Lower lobe of right lung (tissue), 2 donors: ENCODE results near the gene CASQ2. TPM values are rescaled to one million over a fixed set of nuclear protein-coding genes. Genes with fewer than 3 reads are reported as not detected.

Experiments
- ATAC-seq, 2 donors: fragments of 200-7000 bp; cut with Tn5 transposase; one replicate each; pipeline ENCODE4 v1.9.1; 2020 to 2022; ENCODE audit warnings: mild to moderate bottlenecking in 2 of 2, moderate library complexity in 2 of 2
- DNase-seq: peaks from one replicate; pipeline ENCODE4 v3.0.0-alpha.2; 2020
- H3K27ac ChIP-seq: fragments of 200-600 bp; one replicate; pipeline ENCODE4 v1.8.0; 2022
- H3K27me3 ChIP-seq: fragments of 200-600 bp; one replicate; pipeline ENCODE4 v1.8.0; 2022; ENCODE audit warnings: low read depth
- H3K36me3 ChIP-seq: fragments of 200-600 bp; one replicate; pipeline ENCODE4 v1.8.0; 2022; ENCODE audit warnings: mild to moderate bottlenecking
- H3K4me1 ChIP-seq: fragments of 200-600 bp; one replicate; pipeline ENCODE4 v1.8.0; 2022
- H3K4me3 ChIP-seq: fragments of 200-600 bp; one replicate; pipeline ENCODE4 v1.8.0; 2022; ENCODE audit warnings: mild to moderate bottlenecking
- H3K9me3 ChIP-seq: fragments of 200-600 bp; one replicate; pipeline ENCODE4 v1.8.0; 2022
- CTCF ChIP-seq: fragments of 200-600 bp; IDR thresholded peaks from one replicate; pipeline ENCODE4 v1.8.0; 2022; ENCODE audit warnings: antibody characterized with exemption, mild to moderate bottlenecking
- intact Hi-C: fragments of 100-400 bp; cut with DNase I; formaldehyde crosslinking; loops from one replicate; pipeline ENCODE4 v1.11.0; 2022
- total RNA-seq: library from RNA; stranded (reverse); fragmentation: NEBNext Ultra II Directional; extraction: Animal tissue kit (Norgen Biotek cat#: 25700); gene quantifications from one replicate; pipeline ENCODE4 v1.2.1, GENCODE V29; 2021
- donor health status: DM: no; HTN: yes; CAD: no; lungs with severe emphysema.

Gene CASQ2
- total RNA-seq, 1 donor from 2014 or later: 3.3 TPM

- intact Hi-C loops: no loop called here
Measured at GRCh38 chr1:115729756-115730155, 38.8 kb downstream of the CASQ2 start.

GRCh38 chr1:115728341-115728740 lies 40.2 kb downstream of the CASQ2 start:
- DNase-seq: no peak
- peaks cover 46% of the 10 kb centered on the region for H3K4me1 ChIP-seq
- H3K4me3 ChIP-seq: no peak overlapping the region
- H3K27me3 ChIP-seq: no peaks in the 10 kb centered on the region
- no peak for TF ChIP-seq CTCF
- H3K36me3 ChIP-seq: no peaks in the 10 kb centered on the region
- peak overlapping the region; percentile 73 for H3K27ac ChIP-seq
- ATAC-seq: no peak
- intact Hi-C loops: no loop called here
- H3K9me3 ChIP-seq: no peaks in the 10 kb centered on the region

More at GRCh38 chr1:115729756-115730155, 38.8 kb downstream of the CASQ2 start:
- Histone ChIP-seq H3K4me3 (no peak overlapping the region), H3K9me3 (no peaks in the 10 kb centered on the region), H3K27me3 (no peaks in the 10 kb centered on the region), H3K4me1 (peaks cover 42% of the 10 kb centered on the region), H3K27ac (no peak overlapping the region), H3K36me3 (no peaks in the 10 kb centered on the region)
- no peak for TF ChIP-seq CTCF
- DNase-seq: no peak
- no peak for ATAC-seq

- DNase-seq (peak; percentile 75), ATAC-seq (peak; percentile 90 to 91)
- intact Hi-C loops: no loop called here
- TF ChIP-seq CTCF: no peak
- H3K27me3 ChIP-seq: no peaks in the 10 kb centered on the region
- H3K4me1 ChIP-seq: peaks cover 46% of the 10 kb centered on the region
- H3K36me3 ChIP-seq: no peaks in the 10 kb centered on the region
- H3K4me3 ChIP-seq: no peak overlapping the region
- peak overlapping the region; percentile 73 for H3K27ac ChIP-seq
- no peaks in the 10 kb centered on the region for H3K9me3 ChIP-seq
Measured at GRCh38 chr1:115727706-115728249, 40.7 kb downstream of the CASQ2 start.

GRCh38 chr1:115726570-115726969 lies 41.9 kb downstream of the CASQ2 start:
- Histone ChIP-seq H3K27me3 (no peaks in the 10 kb centered on the region), H3K4me1 (peaks cover 46% of the 10 kb centered on the region), H3K27ac (peak overlapping the region; percentile 73), H3K9me3 (no peaks in the 10 kb centered on the region), H3K36me3 (no peaks in the 10 kb centered on the region), H3K4me3 (no peak overlapping the region)
- intact Hi-C loops: no loop called here
- ATAC-seq (no peak), DNase-seq (no peak)
- no peak for TF ChIP-seq CTCF

- H3K9me3 ChIP-seq: no peaks in the 10 kb centered on the region
- DNase-seq (no peak), ATAC-seq (no peak)
- peak overlapping the region; percentile 73 for H3K27ac ChIP-seq
- peaks cover 46% of the 10 kb centered on the region for H3K4me1 ChIP-seq
- no peak for TF ChIP-seq CTCF
- H3K4me3 ChIP-seq: no peak overlapping the region
- intact Hi-C loops: no loop called here
- H3K27me3 ChIP-seq: no peaks in the 10 kb centered on the region
- no peaks in the 10 kb centered on the region for H3K36me3 ChIP-seq
Measured at GRCh38 chr1:115726161-115726560, 42.4 kb downstream of the CASQ2 start.
